ENCODE data around the gene UCP2.
"Not testable (repeated sequence)": the region's sequence is repeated elsewhere in the genome, so short reads cannot be mapped to it uniquely, and the experiment has no call there.

The UCP2 gene

GRCh38 chr11:73942010-73942409 lies 40.6 kb downstream of the UCP2 start:
- no peak for DNase-seq (ENCODE audit: low read depth)

- no peak for DNase-seq (ENCODE audit: low read depth)
Measured at GRCh38 chr11:73940801-73941570, 41.7 kb downstream of the UCP2 start.

GRCh38 chr11:73939096-73939495 lies 43.5 kb downstream of the UCP2 start:
- DNase-seq (ENCODE audit: low read depth): no peak

- not testable (repeated sequence) for DNase-seq (ENCODE audit: low read depth)
Measured at GRCh38 chr11:73936047-73936446, 46.6 kb downstream of the UCP2 start.

GRCh38 chr11:73932781-73933180 lies 49.9 kb downstream of the UCP2 start:
- no peak for DNase-seq (ENCODE audit: low read depth)

- DNase-seq (ENCODE audit: low read depth): no peak
Measured at GRCh38 chr11:73931951-73932350, 50.7 kb downstream of the UCP2 start.

- no peak for DNase-seq (ENCODE audit: low read depth)
Measured at GRCh38 chr11:73931039-73931645, 51.5 kb downstream of the UCP2 start.

GRCh38 chr11:73929388-73929787 lies 53.3 kb downstream of the UCP2 start:
- no peak for DNase-seq (ENCODE audit: low read depth)
